Measurements from ENCODE around the gene RGS2.

RGS2 gene

GRCh38 chr1:192786576-192786975, 22.3 kb upstream of the RGS2 start:
- Histone ChIP-seq H3K4me1 (ENCODE audit: control insufficient read depth, insufficient read depth, low read length) (no peaks in the 10 kb centered on the region), H3K9me3 (ENCODE audit: control insufficient read depth, insufficient read depth, low read depth, low read length) (no peaks in the 10 kb centered on the region), H3K36me3 (ENCODE audit: control insufficient read depth in 2 of 2, insufficient read depth in 1 of 2, low read length in 2 of 2) (no peaks in the 10 kb centered on the region), H3K4me3 (ENCODE audit: low read depth, low read length) (no peak overlapping the region), H3K27ac (ENCODE audit: extremely low read depth, low read depth, low read length) (no peak overlapping the region)
- TF ChIP-seq ZBTB20 (tag by site-specific recombination; IDR thresholded peaks at IDR 0.05) (no peak), YY1 (tag by site-specific recombination; IDR thresholded peaks at IDR 0.05) (no peak), ZNF549 (tag by site-specific recombination; IDR thresholded peaks at IDR 0.05) (no peak), ZNF157 (tag by site-specific recombination; IDR thresholded peaks at IDR 0.05) (no peak), SALL2 (tag by site-specific recombination; IDR thresholded peaks at IDR 0.05; ENCODE audit: borderline replicate concordance) (no peak), ZNF280C (tag by site-specific recombination; IDR thresholded peaks at IDR 0.05) (no peak), ZNF501 (tag by site-specific recombination; IDR thresholded peaks at IDR 0.05) (no peak), ZFP3 (tag by site-specific recombination; IDR thresholded peaks at IDR 0.05; ENCODE audit: low read depth) (no peak), ZNF266 (tag by site-specific recombination; IDR thresholded peaks at IDR 0.05; ENCODE audit: low read depth) (no peak), ZNF791 (tag by site-specific recombination; IDR thresholded peaks at IDR 0.05) (no peak), FEZF1 (tag by site-specific recombination; IDR thresholded peaks at IDR 0.05) (no peak), HOXA7 (CRISPR knock-in tag; IDR thresholded peaks at IDR 0.05; ENCODE audit: borderline replicate concordance) (no peak), GLIS1 (tag by site-specific recombination; IDR thresholded peaks at IDR 0.05) (no peak), ZNF132 (tag by site-specific recombination; IDR thresholded peaks at IDR 0.05; ENCODE audit: borderline replicate concordance) (no peak), TSHZ1 (tag by site-specific recombination; IDR thresholded peaks at IDR 0.05; ENCODE audit: borderline replicate concordance) (no peak)
- POLR2A ChIA-PET: no interaction called here
- CTCF ChIA-PET: no interaction called here

GRCh38 chr1:192787914-192788585, 20.8 kb upstream of the RGS2 start:
- Histone ChIP-seq H3K4me1 (ENCODE audit: control insufficient read depth, insufficient read depth, low read length) (no peaks in the 10 kb centered on the region), H3K4me3 (ENCODE audit: low read depth, low read length) (no peak overlapping the region), H3K27ac (ENCODE audit: extremely low read depth, low read depth, low read length) (no peak overlapping the region), H3K36me3 (ENCODE audit: control insufficient read depth in 2 of 2, insufficient read depth in 1 of 2, low read length in 2 of 2) (no peaks in the 10 kb centered on the region), H3K9me3 (ENCODE audit: control insufficient read depth, insufficient read depth, low read depth, low read length) (no peaks in the 10 kb centered on the region)
- POLR2A ChIA-PET: no interaction called here
- TF ChIP-seq ZNF404 (tag by site-specific recombination; IDR thresholded peaks at IDR 0.05) (no peak), SCRT1 (tag by site-specific recombination; IDR thresholded peaks at IDR 0.05; ENCODE audit: borderline replicate concordance) (no peak), ZNF501 (tag by site-specific recombination; IDR thresholded peaks at IDR 0.05) (no peak), ZBTB26 (tag by site-specific recombination; optimal IDR thresholded peaks at IDR 0.05) (no peak), IKZF3 (tag by site-specific recombination; IDR thresholded peaks at IDR 0.05) (no peak), ZNF585B (tag by site-specific recombination; IDR thresholded peaks at IDR 0.05) (no peak), ZNF624 (tag by site-specific recombination; IDR thresholded peaks at IDR 0.05) (no peak), ZSCAN18 (tag by site-specific recombination; IDR thresholded peaks at IDR 0.05) (no peak), ZNF157 (tag by site-specific recombination; IDR thresholded peaks at IDR 0.05) (no peak), ZNF654 (tag by site-specific recombination; IDR thresholded peaks at IDR 0.05; ENCODE audit: low read depth) (no peak), ZSCAN23 (tag by site-specific recombination; IDR thresholded peaks at IDR 0.05) (no peak), GLIS2 (tag by site-specific recombination; IDR thresholded peaks at IDR 0.05) (no peak), ZBTB44 (tag by site-specific recombination; IDR thresholded peaks at IDR 0.05) (no peak)
- CTCF ChIA-PET: no interaction called here

All from HEK293 (cell line).